Stimulated activated CD4-positive, alpha-beta T cell treated with anti-CD3 and anti-CD28 coated beads, Interleukin-4, amount 100 ng/mL, for 4 hours (primary cell): ENCODE data around the gene SPEM2.

ENCODE experiments used
- DNase-seq, 2 experiments: peaks; one replicate each; pipeline ENCODE4 v3.0.0-alpha.2; 2020

The SPEM2 gene

GRCh38 chr17:7475764-7476422, 50.5 kb downstream of the SPEM2 start:
- DNase-seq, result no peak

- DNase-seq, result no peak
These were observed 51.1 kb downstream of the SPEM2 start for GRCh38 chr17:7476494-7476893.

- DNase-seq, result no peak
These were observed 51.5 kb downstream of the SPEM2 start for GRCh38 chr17:7476951-7477350.
